ENCODE measurements around the gene ZNF862. TPM values are rescaled to one million over a fixed set of nuclear protein-coding genes. Genes with fewer than 3 reads are reported as not detected.

ZNF862 gene
- total RNA-seq, result 27.4 to 31.6 TPM (median 27.7 TPM) in 3 replicates

DNA sequence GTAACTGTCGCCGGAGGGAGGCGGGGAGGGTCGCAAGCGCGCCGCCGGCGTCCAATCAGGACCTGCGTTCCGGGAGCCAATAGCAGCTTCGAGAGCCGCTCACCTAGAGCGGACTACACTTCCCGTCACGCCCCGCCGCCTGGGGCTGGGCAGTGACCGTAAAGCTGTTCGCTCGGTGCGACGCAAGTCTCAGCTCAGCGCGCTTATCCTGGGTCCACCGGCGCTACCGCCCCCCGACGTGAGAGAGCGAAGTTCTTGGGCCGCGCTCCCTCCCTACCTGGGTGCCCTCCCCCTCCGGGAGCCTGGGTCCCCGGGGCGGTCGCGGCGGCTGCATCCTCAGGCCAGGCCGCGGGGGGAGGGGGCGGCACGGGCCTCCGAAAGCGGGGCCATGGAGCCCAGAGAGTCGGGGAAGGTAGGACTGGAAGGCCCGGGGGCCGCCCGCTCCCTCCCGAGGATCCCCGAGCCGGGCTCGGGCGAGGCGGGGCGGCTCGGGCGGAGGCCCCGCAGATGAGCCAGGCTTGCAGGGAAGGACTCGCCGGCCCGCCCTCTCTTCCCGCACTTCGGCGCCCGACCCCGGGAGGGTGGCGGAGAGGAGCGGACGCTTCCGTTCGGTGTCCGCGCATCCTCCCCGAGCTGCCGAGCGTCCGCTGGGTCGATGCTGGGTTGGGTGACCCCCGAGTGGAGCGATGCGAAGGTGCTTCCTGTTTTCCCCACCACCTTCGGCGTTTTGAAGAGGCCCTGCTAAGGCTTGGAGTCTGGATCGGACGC lies at the start of gene ZNF862:
TSS of gene ZNF862 (plus strand) at position 152 of the 768 bp plus-strand sequence. CDS start at position 389, 237 bp downstream.
- peak within 1 kb of the TSS; percentile 70 for H3K27ac Mint-ChIP-seq
- TF ChIP-seq, protein P1, sequence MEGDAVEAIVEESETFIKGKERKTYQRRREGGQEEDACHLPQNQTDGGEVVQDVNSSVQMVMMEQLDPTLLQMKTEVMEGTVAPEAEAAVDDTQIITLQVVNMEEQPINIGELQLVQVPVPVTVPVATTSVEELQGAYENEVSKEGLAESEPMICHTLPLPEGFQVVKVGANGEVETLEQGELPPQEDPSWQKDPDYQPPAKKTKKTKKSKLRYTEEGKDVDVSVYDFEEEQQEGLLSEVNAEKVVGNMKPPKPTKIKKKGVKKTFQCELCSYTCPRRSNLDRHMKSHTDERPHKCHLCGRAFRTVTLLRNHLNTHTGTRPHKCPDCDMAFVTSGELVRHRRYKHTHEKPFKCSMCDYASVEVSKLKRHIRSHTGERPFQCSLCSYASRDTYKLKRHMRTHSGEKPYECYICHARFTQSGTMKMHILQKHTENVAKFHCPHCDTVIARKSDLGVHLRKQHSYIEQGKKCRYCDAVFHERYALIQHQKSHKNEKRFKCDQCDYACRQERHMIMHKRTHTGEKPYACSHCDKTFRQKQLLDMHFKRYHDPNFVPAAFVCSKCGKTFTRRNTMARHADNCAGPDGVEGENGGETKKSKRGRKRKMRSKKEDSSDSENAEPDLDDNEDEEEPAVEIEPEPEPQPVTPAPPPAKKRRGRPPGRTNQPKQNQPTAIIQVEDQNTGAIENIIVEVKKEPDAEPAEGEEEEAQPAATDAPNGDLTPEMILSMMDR (IDR thresholded peaks at IDR 0.05; ENCODE audit: unreplicated experiment), result no peak
- DNase-seq (ENCODE audit: low spot score in 2 of 2, unreplicated experiment in 2 of 2), result peak; percentile 97
- H3K4me3 Mint-ChIP-seq, result peak within 1 kb of the TSS; percentile 76
- H3K36me3 Mint-ChIP-seq, result no peaks in the 10 kb centered on the region
- H3K4me1 Mint-ChIP-seq, result peaks cover 18% of the 10 kb centered on the region
- H3K27me3 Mint-ChIP-seq (ENCODE audit: low read depth), result peaks cover 30% of the 10 kb centered on the region
- H3K9me3 Mint-ChIP-seq, result no peaks in the 10 kb centered on the region

DNA sequence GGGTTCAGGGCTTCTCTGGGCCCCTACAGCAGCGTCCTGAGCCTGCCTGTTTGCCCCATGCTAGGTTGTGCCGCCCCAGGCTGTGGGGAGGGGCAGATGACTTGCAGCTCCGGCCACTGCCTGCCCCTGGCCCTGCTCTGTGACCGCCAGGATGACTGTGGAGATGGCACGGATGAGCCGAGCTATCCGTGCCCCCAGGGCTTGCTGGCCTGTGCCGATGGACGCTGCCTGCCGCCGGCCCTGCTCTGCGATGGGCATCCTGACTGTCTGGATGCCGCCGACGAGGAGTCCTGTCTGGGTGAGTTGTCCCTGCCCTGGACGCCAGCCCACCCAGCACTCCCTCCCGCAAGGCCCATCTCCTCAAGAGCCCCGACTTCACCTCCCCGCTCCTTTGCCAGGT lies 49.1 kb upstream of the ZNF862 start:
- no peaks in the 10 kb centered on the region for H3K9me3 Mint-ChIP-seq
- peaks cover 6% of the 10 kb centered on the region for H3K4me1 Mint-ChIP-seq
- no peaks in the 10 kb centered on the region for H3K36me3 Mint-ChIP-seq
- H3K27ac Mint-ChIP-seq, result no peak overlapping the region
- peaks cover 59% of the 10 kb centered on the region for H3K27me3 Mint-ChIP-seq (ENCODE audit: low read depth)
- TF ChIP-seq, protein P1 (IDR thresholded peaks at IDR 0.05; ENCODE audit: unreplicated experiment), result no peak
- H3K4me3 Mint-ChIP-seq, result no peak overlapping the region
- no peak for DNase-seq (ENCODE audit: low spot score in 2 of 2, unreplicated experiment in 2 of 2)

- H3K4me3 Mint-ChIP-seq, result peak overlapping the region; percentile 33
- no peaks in the 10 kb centered on the region for H3K9me3 Mint-ChIP-seq
- peaks cover 11% of the 10 kb centered on the region for H3K4me1 Mint-ChIP-seq
- TF ChIP-seq, protein P1 (IDR thresholded peaks at IDR 0.05; ENCODE audit: unreplicated experiment), result peak; percentile 58
- no peaks in the 10 kb centered on the region for H3K36me3 Mint-ChIP-seq
- peak in 1 of 2 experiments; percentile 78 for DNase-seq (ENCODE audit: low spot score in 2 of 2, unreplicated experiment in 2 of 2)
- peaks cover 61% of the 10 kb centered on the region for H3K27me3 Mint-ChIP-seq (ENCODE audit: low read depth)
- H3K27ac Mint-ChIP-seq, result no peak overlapping the region
Measured at GRCh38 chr7:149790146-149790548, 48.0 kb upstream of the ZNF862 start.

DNA sequence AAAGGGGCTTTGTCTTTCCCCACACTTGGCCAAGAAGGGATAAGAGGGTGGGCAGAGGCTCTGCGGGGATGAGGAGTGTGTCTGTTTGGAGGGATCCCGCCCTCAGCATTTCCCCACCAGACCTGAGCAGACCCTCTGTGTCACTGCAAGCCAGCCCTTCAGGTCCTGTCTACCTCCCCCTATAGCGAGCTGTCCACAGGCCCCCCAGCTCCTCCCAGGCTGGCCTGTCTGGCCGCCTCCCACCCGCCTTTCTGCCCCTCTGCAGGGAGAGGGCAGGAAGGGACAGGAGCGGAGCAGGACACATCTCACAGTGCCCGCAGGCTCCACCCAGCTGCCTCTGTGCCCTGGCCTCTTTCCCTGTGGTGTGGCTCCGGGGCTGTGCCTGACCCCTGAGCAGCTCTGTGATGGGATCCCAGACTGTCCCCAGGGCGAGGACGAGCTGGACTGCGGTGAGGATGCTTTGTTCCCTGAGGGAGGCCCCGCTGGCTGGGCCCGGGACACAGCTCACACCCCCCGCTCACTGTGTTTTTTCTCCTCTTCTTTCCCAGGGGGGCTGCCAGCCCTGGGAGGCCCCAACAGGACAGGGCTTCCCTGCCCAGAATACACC lies 47.3 kb upstream of the ZNF862 start:
- H3K4me3 Mint-ChIP-seq, result no peak overlapping the region

DNA sequence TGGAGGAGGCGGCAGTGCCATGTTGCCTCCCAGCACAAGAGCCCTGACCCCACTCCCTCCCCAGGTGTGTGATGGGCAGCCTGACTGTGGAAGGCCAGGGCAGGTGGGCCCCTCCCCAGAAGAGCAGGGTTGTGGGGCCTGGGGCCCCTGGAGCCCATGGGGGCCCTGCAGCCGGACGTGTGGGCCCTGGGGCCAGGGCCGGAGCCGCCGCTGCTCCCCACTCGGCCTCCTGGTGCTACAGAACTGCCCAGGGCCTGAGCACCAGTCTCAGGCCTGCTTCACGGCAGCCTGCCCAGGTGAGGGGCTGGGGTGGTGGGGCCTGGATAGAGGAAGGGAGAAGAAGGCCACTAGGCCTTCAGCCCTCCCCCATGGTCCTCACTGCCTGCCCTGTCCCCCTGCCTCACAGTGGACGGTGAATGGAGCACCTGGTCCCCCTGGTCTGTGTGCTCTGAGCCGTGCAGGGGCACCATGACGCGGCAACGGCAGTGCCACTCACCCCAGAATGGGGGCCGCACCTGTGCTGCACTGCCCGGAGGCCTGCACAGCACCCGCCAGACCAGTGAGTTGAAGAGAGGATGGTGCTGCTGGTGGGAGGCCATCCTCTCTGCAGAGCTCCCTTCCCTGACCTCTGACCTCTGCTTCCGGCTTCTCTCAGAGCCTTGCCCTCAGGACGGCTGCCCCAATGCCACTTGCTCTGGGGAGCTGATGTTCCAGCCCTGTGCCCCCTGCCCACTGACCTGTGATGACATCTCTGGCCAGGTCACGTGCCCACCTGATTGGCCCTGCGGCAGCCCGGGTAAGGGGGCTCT lies 46.6 kb upstream of the ZNF862 start:
- Mint-ChIP-seq H3K27ac (no peak overlapping the region), H3K4me3 (no peak overlapping the region), H3K27me3 (ENCODE audit: low read depth) (peaks cover 55% of the 10 kb centered on the region), H3K4me1 (peaks cover 11% of the 10 kb centered on the region), H3K9me3 (no peaks in the 10 kb centered on the region), H3K36me3 (peaks cover 2% of the 10 kb centered on the region)
- TF ChIP-seq, protein P1 (IDR thresholded peaks at IDR 0.05; ENCODE audit: unreplicated experiment), result no peak
- DNase-seq (ENCODE audit: low spot score in 2 of 2, unreplicated experiment in 2 of 2), result no peak

More for the DNA sequence above, 47.3 kb upstream of the ZNF862 start:
- peaks cover 2% of the 10 kb centered on the region for H3K36me3 Mint-ChIP-seq
- H3K9me3 Mint-ChIP-seq, result no peaks in the 10 kb centered on the region
- TF ChIP-seq, protein P1 (IDR thresholded peaks at IDR 0.05; ENCODE audit: unreplicated experiment), result no peak
- DNase-seq (ENCODE audit: low spot score in 2 of 2, unreplicated experiment in 2 of 2), result no peak
- H3K27ac Mint-ChIP-seq, result no peak overlapping the region
- H3K4me1 Mint-ChIP-seq, result peaks cover 11% of the 10 kb centered on the region
- H3K27me3 Mint-ChIP-seq (ENCODE audit: low read depth), result peaks cover 61% of the 10 kb centered on the region
